ENCODE results near the gene OR4S1. TPM values are rescaled to one million over a fixed set of nuclear protein-coding genes. Genes with fewer than 3 reads are reported as not detected.

The OR4S1 gene
- total RNA-seq, 1 experiment from 2014 or later, result not detected

DNA sequence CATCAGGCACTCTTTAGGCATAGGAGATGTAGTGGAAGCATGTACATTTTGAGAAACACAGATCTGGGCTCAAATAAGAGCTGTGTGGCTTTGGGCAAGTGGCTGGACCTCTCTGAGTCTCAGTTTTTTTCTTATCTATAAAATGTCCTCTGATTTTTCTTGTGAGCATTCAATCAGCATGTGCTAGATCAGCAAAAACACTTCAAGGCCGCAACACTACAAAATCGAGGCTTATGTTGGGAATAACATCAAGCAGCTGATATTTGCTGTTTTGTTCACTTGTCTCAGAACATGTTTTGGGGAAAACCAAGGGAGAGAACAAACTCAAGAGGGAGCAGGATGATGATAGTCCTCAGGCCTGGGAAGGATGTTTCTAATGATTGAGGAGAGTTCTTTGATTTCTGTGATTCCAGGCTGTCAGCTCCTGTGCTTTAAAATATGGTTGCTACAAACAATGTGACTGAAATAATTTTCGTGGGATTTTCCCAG, 42.6 kb upstream of the OR4S1 start, which contains the start of gene OR4X1:
Gene OR4X1 (plus strand): TSS at position 439 of the 489 bp plus-strand sequence. CDS start 0 bp downstream, at position 439.
- H3K9ac ChIP-seq (ENCODE audit: extremely low read depth, insufficient read length, low read length), result no peak within 1 kb of the TSS
- no peak within 1 kb of the TSS for H2BK15ac ChIP-seq (ENCODE audit: low read depth, low read length)
- no peak within 1 kb of the TSS for H3K18ac ChIP-seq (ENCODE audit: insufficient read length, low read depth, low read length)
- Mint-ChIP-seq H3K4me1 (no peaks in the 10 kb centered on the region), H3K4me3 (no peak within 1 kb of the TSS; a peak in 1 of 5 replicates), H3K9me3 (peaks cover 81 to 82% of the 10 kb centered on the region in 2 experiments), H3K27ac (no peak within 1 kb of the TSS), H3K27me3 (ENCODE audit: low read depth) (peaks cover 3% of the 10 kb centered on the region), H3K36me3 (ENCODE audit: insufficient read depth in 1 of 3, low read depth in 3 of 3) (peaks cover 0 to 26% (median 14%) of the 10 kb centered on the region in 3 experiments; a peak in 5 of 7 replicates)
- TF ChIP-seq CTCF (conservative IDR thresholded peaks at IDR 0.05), result no peak
- H2BK5ac ChIP-seq (ENCODE audit: insufficient read length, low read length), result no peak within 1 kb of the TSS
- no peak within 1 kb of the TSS for H3T11ph ChIP-seq (ENCODE audit: low read length)
- WGBS (ENCODE audit: extremely low coverage, insufficient read length, low lambda C conversion rate), result no CpG with 5 or more reads among the region's 3 CpGs
- no peak within 1 kb of the TSS for H3K23ac ChIP-seq (ENCODE audit: insufficient read length, low read depth, low read length)
- no peak within 1 kb of the TSS for H4K5ac ChIP-seq (ENCODE audit: insufficient read length, low read depth, low read length)
- H3K27ac ChIP-seq (ENCODE audit: insufficient read length, low read depth, low read length), result no peak within 1 kb of the TSS
- H3K27me3 ChIP-seq (ENCODE audit: insufficient read depth, low read length), result no peaks in the 10 kb centered on the region
- H4K8ac ChIP-seq (replicated peaks; ENCODE audit: insufficient read length, low read depth, low read length), result no peak within 1 kb of the TSS
- peaks cover 65% of the 10 kb centered on the region for H3K9me3 ChIP-seq (ENCODE audit: control insufficient read depth, low read depth, low read length)
- no peaks in the 10 kb centered on the region for H4K20me1 ChIP-seq (ENCODE audit: control insufficient read depth, insufficient read depth, insufficient read length)
- H3K14ac ChIP-seq (ENCODE audit: insufficient read depth, low read length), result no peak within 1 kb of the TSS
- H2BK12ac ChIP-seq (ENCODE audit: insufficient read length, low read depth, low read length), result no peak within 1 kb of the TSS
- DNase-seq, result no peak
- H3K4me1 ChIP-seq (ENCODE audit: insufficient read depth, low read length), result no peaks in the 10 kb centered on the region
- no peaks in the 10 kb centered on the region for H3K23me2 ChIP-seq (ENCODE audit: insufficient read length, low read depth, low read length, poor library complexity, severe bottlenecking)
- H3K79me1 ChIP-seq (ENCODE audit: insufficient read depth, low read depth, low read length, poor library complexity, severe bottlenecking), result no peaks in the 10 kb centered on the region
- no peak within 1 kb of the TSS for H2AFZ ChIP-seq (ENCODE audit: low read length)
- no peak within 1 kb of the TSS for H3K4me2 ChIP-seq (ENCODE audit: insufficient read depth, insufficient read length, low read length)
- H3K79me2 ChIP-seq (ENCODE audit: insufficient read depth, low read length), result no peaks in the 10 kb centered on the region
- no peak within 1 kb of the TSS for H2BK120ac ChIP-seq (ENCODE audit: low read depth, low read length, poor library complexity, severe bottlenecking)
- H2BK20ac ChIP-seq (ENCODE audit: low read depth, low read length, poor library complexity, severe bottlenecking), result no peak within 1 kb of the TSS
- no peak within 1 kb of the TSS for H4K91ac ChIP-seq (ENCODE audit: insufficient read length, low read depth, low read length)
- H2AK5ac ChIP-seq (ENCODE audit: insufficient read length, low read length), result no peak within 1 kb of the TSS
- no peak within 1 kb of the TSS for H3K56ac ChIP-seq (ENCODE audit: insufficient read length, low read depth, low read length)
- no peak within 1 kb of the TSS for H3K4ac ChIP-seq (ENCODE audit: low read depth, low read length)
